GM12892 (cell line): Measurements from ENCODE around the gene MINDY3.

Experiments
- POLR2A ChIP-seq: IDR thresholded peaks from 2 replicates; pipeline ENCODE4 v1.6.1; 2011; ENCODE audit warnings: low read depth, low read length, control low read depth
- POLR2AphosphoS5 ChIP-seq: IDR thresholded peaks from 2 replicates; pipeline ENCODE4 v1.6.1; 2011; ENCODE audit warnings: low read depth, low read length, control low read depth
- TAF1 ChIP-seq: IDR thresholded peaks from 2 replicates; pipeline ENCODE4 v1.6.1; 2011; ENCODE audit warnings: low read depth, mild to moderate bottlenecking, control low read depth, low read length, borderline replicate concordance

GRCh38 chr10:15868006-15868405, 7.7 kb upstream of the MINDY3 start:
- no peak for TF ChIP-seq TAF1
- TF ChIP-seq POLR2AphosphoS5: no peak
- no peak for TF ChIP-seq POLR2A
